ENCODE measurements around the gene GBGT1. TPM values are rescaled to one million over a fixed set of nuclear protein-coding genes. Genes with fewer than 3 reads are reported as not detected.
A peak's percentile ranks its signal among the peaks of the same experiment; 100 is the strongest.

GBGT1 gene
- total and polyA plus RNA-seq, 4 donors: 2.8 to 28.9 (median 9.2) TPM

- DNase-seq (peak; percentile 50 to 67), ATAC-seq (ENCODE audit: low FRiP score) (no peak)
- no peak overlapping the region for H3K4me3 ChIP-seq (ENCODE audit: low read length in 2 of 2)
- no peak overlapping the region for H3K27ac ChIP-seq (ENCODE audit: low read depth in 1 of 2, low read length in 2 of 2)
- H3K36me3 ChIP-seq (ENCODE audit: control insufficient read depth in 1 of 2, insufficient read depth in 2 of 2, low read length in 1 of 2): no peaks in the 10 kb centered on the region
- no peaks in the 10 kb centered on the region for H3K4me1 ChIP-seq (ENCODE audit: control insufficient read depth in 1 of 2, insufficient read depth in 2 of 2, low read length in 2 of 2)
- H3K27me3 ChIP-seq (ENCODE audit: control insufficient read depth in 1 of 2, insufficient read depth in 2 of 2, low read length in 1 of 2): no peaks in the 10 kb centered on the region
- 91 to 93% methylated on average over 20 of the region's 20 CpGs for WGBS, 2 donors
- no peaks in the 10 kb centered on the region for H3K9me3 ChIP-seq (ENCODE audit: control insufficient read depth, low read length)
- intact Hi-C loops (cut with DNase I): no loop called here
Measured at GRCh38 chr9:133116346-133117231, 47.1 kb downstream of the GBGT1 start.

GRCh38 chr9:133115604-133116345, 47.9 kb downstream of the GBGT1 start:
- Histone ChIP-seq H3K4me1 (ENCODE audit: control insufficient read depth in 1 of 2, insufficient read depth in 2 of 2, low read length in 2 of 2) (no peaks in the 10 kb centered on the region), H3K36me3 (ENCODE audit: control insufficient read depth in 1 of 2, insufficient read depth in 2 of 2, low read length in 1 of 2) (no peaks in the 10 kb centered on the region), H3K27me3 (ENCODE audit: control insufficient read depth in 1 of 2, insufficient read depth in 2 of 2, low read length in 1 of 2) (no peaks in the 10 kb centered on the region), H3K27ac (ENCODE audit: low read depth in 1 of 2, low read length in 2 of 2) (no peak overlapping the region), H3K9me3 (ENCODE audit: control insufficient read depth, low read length) (no peaks in the 10 kb centered on the region), H3K4me3 (ENCODE audit: low read length in 2 of 2) (no peak overlapping the region)
- ATAC-seq (ENCODE audit: low FRiP score) (no peak), DNase-seq (peak; percentile 51 to 62)
- WGBS, 2 donors: 93 to 95% methylated on average over 32 of the region's 32 CpGs
- intact Hi-C loops (cut with DNase I): no loop called here

GRCh38 chr9:133114886-133115603, 48.7 kb downstream of the GBGT1 start:
- H3K27ac ChIP-seq (ENCODE audit: low read depth in 1 of 2, low read length in 2 of 2): no peak overlapping the region
- no peaks in the 10 kb centered on the region for H3K9me3 ChIP-seq (ENCODE audit: control insufficient read depth, low read length)
- whole genome bisulfite sequencing, 2 donors: 87 to 90% methylated on average over 19 of the region's 19 CpGs
- H3K4me1 ChIP-seq (ENCODE audit: control insufficient read depth in 1 of 2, insufficient read depth in 2 of 2, low read length in 2 of 2): no peaks in the 10 kb centered on the region
- intact Hi-C loops (cut with DNase I): no loop called here
- no peak for ATAC-seq (ENCODE audit: low FRiP score)
- H3K27me3 ChIP-seq (ENCODE audit: control insufficient read depth in 1 of 2, insufficient read depth in 2 of 2, low read length in 1 of 2): no peaks in the 10 kb centered on the region
- H3K4me3 ChIP-seq (ENCODE audit: low read length in 2 of 2): no peak overlapping the region
- H3K36me3 ChIP-seq (ENCODE audit: control insufficient read depth in 1 of 2, insufficient read depth in 2 of 2, low read length in 1 of 2): no peaks in the 10 kb centered on the region
- DNase-seq: peak; percentile 58 to 74

- WGBS, 2 donors: 18% methylated on average over 20 of the region's 20 CpGs
- ATAC-seq (ENCODE audit: low FRiP score): peak; percentile 19
- intact Hi-C loops (cut with DNase I): no loop called here
- Histone ChIP-seq H3K27me3 (ENCODE audit: control insufficient read depth in 1 of 2, insufficient read depth in 2 of 2, low read length in 1 of 2) (no peaks in the 10 kb centered on the region), H3K27ac (ENCODE audit: low read depth in 1 of 2, low read length in 2 of 2) (peak overlapping the region in 1 of 2 donors; percentile 2), H3K4me3 (ENCODE audit: low read length in 2 of 2) (no peak overlapping the region), H3K4me1 (ENCODE audit: control insufficient read depth in 1 of 2, insufficient read depth in 2 of 2, low read length in 2 of 2) (no peaks in the 10 kb centered on the region), H3K9me3 (ENCODE audit: control insufficient read depth, low read length) (no peaks in the 10 kb centered on the region), H3K36me3 (ENCODE audit: control insufficient read depth in 1 of 2, insufficient read depth in 2 of 2, low read length in 1 of 2) (no peaks in the 10 kb centered on the region)
- peak; percentile 61 to 80 for DNase-seq
Measured at GRCh38 chr9:133113949-133114885, 49.5 kb downstream of the GBGT1 start.

- Histone ChIP-seq H3K27me3 (ENCODE audit: control insufficient read depth in 1 of 2, insufficient read depth in 2 of 2, low read length in 1 of 2) (no peaks in the 10 kb centered on the region), H3K4me1 (ENCODE audit: control insufficient read depth in 1 of 2, insufficient read depth in 2 of 2, low read length in 2 of 2) (no peaks in the 10 kb centered on the region), H3K36me3 (ENCODE audit: control insufficient read depth in 1 of 2, insufficient read depth in 2 of 2, low read length in 1 of 2) (no peaks in the 10 kb centered on the region), H3K27ac (ENCODE audit: low read depth in 1 of 2, low read length in 2 of 2) (peak overlapping the region in 1 of 2 donors; percentile 2), H3K9me3 (ENCODE audit: control insufficient read depth, low read length) (no peaks in the 10 kb centered on the region), H3K4me3 (ENCODE audit: low read length in 2 of 2) (no peak overlapping the region)
- WGBS, 2 donors: 71 to 73% methylated on average over 19 of the region's 19 CpGs
- DNase-seq (peak; percentile 82 to 85), ATAC-seq (ENCODE audit: low FRiP score) (peak; percentile 31)
- intact Hi-C loops (cut with DNase I): no loop called here
Measured at GRCh38 chr9:133113163-133113948, 50.4 kb downstream of the GBGT1 start.

GRCh38 chr9:133112663-133113026, 51.1 kb downstream of the GBGT1 start:
- Histone ChIP-seq H3K27ac (ENCODE audit: low read depth in 1 of 2, low read length in 2 of 2) (no peak overlapping the region), H3K27me3 (ENCODE audit: control insufficient read depth in 1 of 2, insufficient read depth in 2 of 2, low read length in 1 of 2) (no peaks in the 10 kb centered on the region), H3K4me1 (ENCODE audit: control insufficient read depth in 1 of 2, insufficient read depth in 2 of 2, low read length in 2 of 2) (no peaks in the 10 kb centered on the region), H3K9me3 (ENCODE audit: control insufficient read depth, low read length) (no peaks in the 10 kb centered on the region), H3K36me3 (ENCODE audit: control insufficient read depth in 1 of 2, insufficient read depth in 2 of 2, low read length in 1 of 2) (peaks cover 0 to 3% of the 10 kb centered on the region in 2 donors), H3K4me3 (ENCODE audit: low read length in 2 of 2) (no peak overlapping the region)
- ATAC-seq (ENCODE audit: low FRiP score): peak; percentile 35
- peak; percentile 83 to 93 for DNase-seq
- intact Hi-C loops (cut with DNase I): no loop called here
- 86 to 87% methylated on average over 7 of the region's 7 CpGs for WGBS, 2 donors

- H3K27ac ChIP-seq (ENCODE audit: low read depth in 1 of 2, low read length in 2 of 2): no peak overlapping the region
- ATAC-seq (ENCODE audit: low FRiP score): no peak
- no peak overlapping the region for H3K4me3 ChIP-seq (ENCODE audit: low read length in 2 of 2)
- peak; percentile 59 to 69 for DNase-seq
- H3K36me3 ChIP-seq (ENCODE audit: control insufficient read depth in 1 of 2, insufficient read depth in 2 of 2, low read length in 1 of 2): peaks cover 0 to 5% of the 10 kb centered on the region in 2 donors
- intact Hi-C loops (cut with DNase I): no loop called here
- 94% methylated on average over 30 of the region's 30 CpGs for WGBS, 2 donors
- no peaks in the 10 kb centered on the region for H3K4me1 ChIP-seq (ENCODE audit: control insufficient read depth in 1 of 2, insufficient read depth in 2 of 2, low read length in 2 of 2)
- H3K27me3 ChIP-seq (ENCODE audit: control insufficient read depth in 1 of 2, insufficient read depth in 2 of 2, low read length in 1 of 2): no peaks in the 10 kb centered on the region
- no peaks in the 10 kb centered on the region for H3K9me3 ChIP-seq (ENCODE audit: control insufficient read depth, low read length)
Measured at GRCh38 chr9:133111808-133112662, 51.7 kb downstream of the GBGT1 start.

All from aorta (tissue), 5 donors.